ENCODE measurements around the gene PIGQ.

The PIGQ gene

DNA sequence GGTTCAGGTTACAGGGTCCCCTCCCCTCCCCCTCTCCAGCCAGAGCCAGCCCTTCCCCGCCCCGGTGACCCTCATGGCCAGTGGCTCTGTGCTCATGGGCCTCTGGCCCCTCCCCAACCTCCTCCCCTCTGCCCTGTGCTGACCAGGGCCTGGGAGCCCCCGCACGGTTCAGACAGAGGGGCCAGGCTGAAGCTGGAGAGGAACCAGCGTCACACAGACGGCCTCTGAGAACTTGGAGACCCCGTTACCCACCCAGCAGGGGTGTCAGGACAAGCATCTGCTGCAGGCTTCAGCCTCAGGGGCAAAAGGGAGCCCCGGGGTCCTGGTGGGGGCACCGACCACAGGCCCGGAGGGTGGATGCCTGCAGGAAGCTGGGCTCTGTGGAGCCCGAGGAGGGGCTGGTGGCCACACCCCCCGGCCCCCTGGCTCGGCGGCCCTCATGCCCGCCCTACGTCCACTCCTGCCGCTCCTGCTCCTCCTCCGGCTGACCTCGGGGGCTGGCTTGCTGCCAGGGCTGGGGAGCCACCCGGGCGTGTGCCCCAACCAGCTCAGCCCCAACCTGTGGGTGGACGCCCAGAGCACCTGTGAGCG is 61.1 kb downstream of the PIGQ start, which contains the start of gene WFIKKN1:
WFIKKN1 (plus strand) TSS at position 171 of the 591 bp plus-strand sequence; CDS start at position 440, 269 bp downstream.
- DNase-seq: no peak

DNA sequence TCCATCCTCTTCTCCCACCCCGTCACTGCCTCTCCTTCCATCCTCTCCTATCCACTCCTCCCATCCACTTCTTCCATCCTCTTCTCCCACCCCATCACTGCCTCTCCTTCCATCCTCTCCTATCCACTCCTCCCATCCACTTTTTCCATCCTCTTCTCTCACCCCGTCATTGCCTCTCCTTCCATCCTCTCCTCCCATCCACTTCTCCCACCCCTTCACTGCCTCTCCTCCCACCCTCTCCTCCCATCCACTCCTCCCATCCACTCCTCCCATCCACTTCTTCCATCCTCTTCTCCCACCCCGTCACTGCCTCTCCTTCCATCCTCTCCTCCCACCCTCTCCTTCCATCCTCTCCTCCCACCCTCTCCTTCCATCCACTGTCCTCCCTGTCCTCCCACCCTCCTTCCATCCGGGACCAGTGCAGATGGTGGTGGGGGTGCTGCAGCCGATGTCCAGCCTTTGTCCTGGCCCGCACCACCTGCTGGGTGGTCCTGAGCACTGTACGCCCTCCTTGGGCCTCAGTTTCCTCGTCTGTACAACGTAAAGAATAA is 62.1 kb downstream of the PIGQ start:
- DNase-seq: no peak

DNA sequence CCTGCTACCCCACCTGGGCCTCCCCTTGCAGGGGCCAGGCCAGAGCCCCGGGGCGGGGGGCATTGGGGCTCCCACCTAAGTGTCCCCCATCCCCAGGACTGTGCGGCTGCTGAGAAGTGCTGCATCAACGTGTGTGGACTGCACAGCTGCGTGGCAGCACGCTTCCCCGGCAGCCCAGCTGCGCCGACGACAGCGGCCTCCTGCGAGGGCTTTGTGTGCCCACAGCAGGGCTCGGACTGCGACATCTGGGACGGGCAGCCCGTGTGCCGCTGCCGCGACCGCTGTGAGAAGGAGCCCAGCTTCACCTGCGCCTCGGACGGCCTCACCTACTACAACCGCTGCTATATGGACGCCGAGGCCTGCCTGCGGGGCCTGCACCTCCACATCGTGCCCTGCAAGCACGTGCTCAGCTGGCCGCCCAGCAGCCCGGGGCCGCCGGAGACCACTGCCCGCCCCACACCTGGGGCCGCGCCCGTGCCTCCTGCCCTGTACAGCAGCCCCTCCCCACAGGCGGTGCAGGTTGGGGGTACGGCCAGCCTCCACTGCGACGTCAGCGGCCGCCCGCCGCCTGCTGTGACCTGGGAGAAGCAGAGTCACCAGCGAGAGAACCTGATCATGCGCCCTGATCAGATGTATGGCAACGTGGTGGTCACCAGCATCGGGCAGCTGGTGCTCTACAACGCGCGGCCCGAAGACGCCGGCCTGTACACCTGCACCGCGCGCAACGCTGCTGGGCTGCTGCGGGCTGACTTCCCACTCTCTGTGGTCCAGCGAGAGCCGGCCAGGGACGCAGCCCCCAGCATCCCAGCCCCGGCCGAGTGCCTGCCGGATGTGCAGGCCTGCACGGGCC is 62.9 kb downstream of the PIGQ start:
- no peak for DNase-seq

DNA sequence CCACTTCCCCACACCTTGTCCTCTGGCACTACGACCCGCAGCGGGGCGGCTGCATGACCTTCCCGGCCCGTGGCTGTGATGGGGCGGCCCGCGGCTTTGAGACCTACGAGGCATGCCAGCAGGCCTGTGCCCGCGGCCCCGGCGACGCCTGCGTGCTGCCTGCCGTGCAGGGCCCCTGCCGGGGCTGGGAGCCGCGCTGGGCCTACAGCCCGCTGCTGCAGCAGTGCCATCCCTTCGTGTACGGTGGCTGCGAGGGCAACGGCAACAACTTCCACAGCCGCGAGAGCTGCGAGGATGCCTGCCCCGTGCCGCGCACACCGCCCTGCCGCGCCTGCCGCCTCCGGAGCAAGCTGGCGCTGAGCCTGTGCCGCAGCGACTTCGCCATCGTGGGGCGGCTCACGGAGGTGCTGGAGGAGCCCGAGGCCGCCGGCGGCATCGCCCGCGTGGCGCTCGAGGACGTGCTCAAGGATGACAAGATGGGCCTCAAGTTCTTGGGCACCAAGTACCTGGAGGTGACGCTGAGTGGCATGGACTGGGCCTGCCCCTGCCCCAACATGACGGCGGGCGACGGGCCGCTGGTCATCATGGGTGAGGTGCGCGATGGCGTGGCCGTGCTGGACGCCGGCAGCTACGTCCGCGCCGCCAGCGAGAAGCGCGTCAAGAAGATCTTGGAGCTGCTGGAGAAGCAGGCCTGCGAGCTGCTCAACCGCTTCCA is 63.7 kb downstream of the PIGQ start:
- DNase-seq: no peak

Measured in activated naive CD4-positive, alpha-beta T cell (primary cell).